ENCODE data around the gene ZBTB40.

Gene ZBTB40

GRCh38 chr1:22503721-22504410 lies 52.2 kb downstream of the ZBTB40 start:
- DNase-seq (ENCODE audit: low spot score) = no peak

- DNase-seq (ENCODE audit: low spot score) = no peak
These were observed 54.6 kb downstream of the ZBTB40 start for GRCh38 chr1:22506130-22506692.

GRCh38 chr1:22507587-22507986 lies 55.9 kb downstream of the ZBTB40 start:
- no peak for DNase-seq (ENCODE audit: low spot score)

GRCh38 chr1:22508329-22508728 lies 56.7 kb downstream of the ZBTB40 start:
- DNase-seq (ENCODE audit: low spot score) = no peak

- no peak for DNase-seq (ENCODE audit: low spot score)
These were observed 57.3 kb downstream of the ZBTB40 start for GRCh38 chr1:22508991-22509390.

GRCh38 chr1:22509815-22510214 lies 58.2 kb downstream of the ZBTB40 start:
- DNase-seq (ENCODE audit: low spot score) = no peak

GRCh38 chr1:22512873-22513272 lies 61.2 kb downstream of the ZBTB40 start:
- no peak for DNase-seq (ENCODE audit: low spot score)

- DNase-seq (ENCODE audit: low spot score) = no peak
These were observed 65.4 kb downstream of the ZBTB40 start for GRCh38 chr1:22516906-22517571.

GRCh38 chr1:22517956-22518355 lies 66.3 kb downstream of the ZBTB40 start:
- DNase-seq (ENCODE audit: low spot score) = no peak

- no peak for DNase-seq (ENCODE audit: low spot score)
These were observed 66.7 kb downstream of the ZBTB40 start for GRCh38 chr1:22518379-22518778.

GRCh38 chr1:22520871-22521270 lies 69.2 kb downstream of the ZBTB40 start:
- DNase-seq (ENCODE audit: low spot score) = no peak

GRCh38 chr1:22521692-22522091 lies 70.0 kb downstream of the ZBTB40 start:
- no peak for DNase-seq (ENCODE audit: low spot score)

- no peak for DNase-seq (ENCODE audit: low spot score)
These were observed 70.6 kb downstream of the ZBTB40 start for GRCh38 chr1:22522221-22522743.

GRCh38 chr1:22524481-22524880 lies 72.8 kb downstream of the ZBTB40 start:
- no peak for DNase-seq (ENCODE audit: low spot score)

- no peak for DNase-seq (ENCODE audit: low spot score)
These were observed 73.6 kb downstream of the ZBTB40 start for GRCh38 chr1:22525211-22525610.

GRCh38 chr1:22525646-22526045 lies 74.0 kb downstream of the ZBTB40 start:
- DNase-seq (ENCODE audit: low spot score) = no peak

GRCh38 chr1:22526098-22526497 lies 74.4 kb downstream of the ZBTB40 start:
- no peak for DNase-seq (ENCODE audit: low spot score)

GRCh38 chr1:22526677-22527076 lies 75.0 kb downstream of the ZBTB40 start:
- DNase-seq (ENCODE audit: low spot score) = no peak

GRCh38 chr1:22527122-22527521 lies 75.5 kb downstream of the ZBTB40 start:
- no peak for DNase-seq (ENCODE audit: low spot score)

- no peak for DNase-seq (ENCODE audit: low spot score)
These were observed 76.1 kb downstream of the ZBTB40 start for GRCh38 chr1:22527555-22528296.

GRCh38 chr1:22528451-22528850 lies 76.8 kb downstream of the ZBTB40 start:
- DNase-seq (ENCODE audit: low spot score) = no peak

- DNase-seq (ENCODE audit: low spot score) = no peak
These were observed 78.4 kb downstream of the ZBTB40 start for GRCh38 chr1:22529901-22530621.

All from NAMALWA (cell line).